ENCODE measurements around the gene SMYD3.

GRCh38 chr1:245803666-245804037 lies 703.4 kb downstream of the SMYD3 start:
- TF ChIP-seq, protein P1, sequence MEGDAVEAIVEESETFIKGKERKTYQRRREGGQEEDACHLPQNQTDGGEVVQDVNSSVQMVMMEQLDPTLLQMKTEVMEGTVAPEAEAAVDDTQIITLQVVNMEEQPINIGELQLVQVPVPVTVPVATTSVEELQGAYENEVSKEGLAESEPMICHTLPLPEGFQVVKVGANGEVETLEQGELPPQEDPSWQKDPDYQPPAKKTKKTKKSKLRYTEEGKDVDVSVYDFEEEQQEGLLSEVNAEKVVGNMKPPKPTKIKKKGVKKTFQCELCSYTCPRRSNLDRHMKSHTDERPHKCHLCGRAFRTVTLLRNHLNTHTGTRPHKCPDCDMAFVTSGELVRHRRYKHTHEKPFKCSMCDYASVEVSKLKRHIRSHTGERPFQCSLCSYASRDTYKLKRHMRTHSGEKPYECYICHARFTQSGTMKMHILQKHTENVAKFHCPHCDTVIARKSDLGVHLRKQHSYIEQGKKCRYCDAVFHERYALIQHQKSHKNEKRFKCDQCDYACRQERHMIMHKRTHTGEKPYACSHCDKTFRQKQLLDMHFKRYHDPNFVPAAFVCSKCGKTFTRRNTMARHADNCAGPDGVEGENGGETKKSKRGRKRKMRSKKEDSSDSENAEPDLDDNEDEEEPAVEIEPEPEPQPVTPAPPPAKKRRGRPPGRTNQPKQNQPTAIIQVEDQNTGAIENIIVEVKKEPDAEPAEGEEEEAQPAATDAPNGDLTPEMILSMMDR (IDR thresholded peaks at IDR 0.05 in 2 of 3, conservative IDR thresholded peaks at IDR 0.05 in 1 of 3; ENCODE audit: control insufficient read depth in 2 of 3, extremely low read depth in 1 of 3, insufficient read depth in 1 of 3, low read depth in 3 of 3, low read length in 3 of 3) = no peak
- TF ChIP-seq, protein P2, sequence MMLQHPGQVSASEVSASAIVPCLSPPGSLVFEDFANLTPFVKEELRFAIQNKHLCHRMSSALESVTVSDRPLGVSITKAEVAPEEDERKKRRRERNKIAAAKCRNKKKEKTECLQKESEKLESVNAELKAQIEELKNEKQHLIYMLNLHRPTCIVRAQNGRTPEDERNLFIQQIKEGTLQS (IDR thresholded peaks at IDR 0.05; ENCODE audit: borderline replicate concordance, extremely low read depth, low read depth, low read length) = no peak
- TF ChIP-seq, protein P3, sequence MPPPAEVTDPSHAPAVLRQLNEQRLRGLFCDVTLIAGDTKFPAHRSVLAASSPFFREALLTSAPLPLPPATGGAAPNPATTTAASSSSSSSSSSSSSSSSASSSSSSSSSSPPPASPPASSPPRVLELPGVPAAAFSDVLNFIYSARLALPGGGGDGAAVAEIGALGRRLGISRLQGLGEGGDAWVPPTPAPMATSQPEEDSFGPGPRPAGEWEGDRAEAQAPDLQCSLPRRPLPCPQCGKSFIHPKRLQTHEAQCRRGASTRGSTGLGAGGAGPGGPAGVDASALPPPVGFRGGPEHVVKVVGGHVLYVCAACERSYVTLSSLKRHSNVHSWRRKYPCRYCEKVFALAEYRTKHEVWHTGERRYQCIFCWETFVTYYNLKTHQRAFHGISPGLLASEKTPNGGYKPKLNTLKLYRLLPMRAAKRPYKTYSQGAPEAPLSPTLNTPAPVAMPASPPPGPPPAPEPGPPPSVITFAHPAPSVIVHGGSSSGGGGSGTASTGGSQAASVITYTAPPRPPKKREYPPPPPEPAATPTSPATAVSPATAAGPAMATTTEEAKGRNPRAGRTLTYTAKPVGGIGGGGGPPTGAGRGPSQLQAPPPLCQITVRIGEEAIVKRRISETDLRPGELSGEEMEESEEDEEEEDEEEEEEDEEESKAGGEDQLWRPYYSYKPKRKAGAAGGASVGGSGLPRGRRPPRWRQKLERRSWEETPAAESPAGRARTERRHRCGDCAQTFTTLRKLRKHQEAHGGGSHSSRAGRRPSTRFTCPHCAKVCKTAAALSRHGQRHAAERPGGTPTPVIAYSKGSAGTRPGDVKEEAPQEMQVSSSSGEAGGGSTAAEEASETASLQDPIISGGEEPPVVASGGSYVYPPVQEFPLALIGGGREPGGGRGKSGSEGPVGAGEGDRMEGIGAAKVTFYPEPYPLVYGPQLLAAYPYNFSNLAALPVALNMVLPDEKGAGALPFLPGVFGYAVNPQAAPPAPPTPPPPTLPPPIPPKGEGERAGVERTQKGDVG (CRISPR knock-in tag; IDR thresholded peaks at IDR 0.05) = no peak
- no peak for TF ChIP-seq HDAC6 (IDR thresholded peaks at IDR 0.05; ENCODE audit: unreplicated experiment)
- no peak for TF ChIP-seq CREB1 (IDR thresholded peaks at IDR 0.05; ENCODE audit: low read depth)
- TF ChIP-seq SRF (IDR thresholded peaks at IDR 0.05; ENCODE audit: low read depth in 2 of 2, low read length in 2 of 2) = no peak
- no peak for TF ChIP-seq NR2C2 (IDR thresholded peaks at IDR 0.05; ENCODE audit: borderline replicate concordance, control insufficient read depth, insufficient read length, low read depth)
- TF ChIP-seq CHD4 (IDR thresholded peaks at IDR 0.05) = no peak
- TF ChIP-seq CUX1 (IDR thresholded peaks at IDR 0.05; ENCODE audit: insufficient replicate concordance, low read depth, low read length) = no peak
- no peak for TF ChIP-seq RAD51 (IDR thresholded peaks at IDR 0.05)
